Glutamatergic neuron (in vitro differentiated cells): ENCODE results near the gene ZNF526. TPM values are rescaled to one million over a fixed set of nuclear protein-coding genes. Genes with fewer than 3 reads are reported as not detected.

ENCODE experiments used
- DNase-seq: peaks from one replicate; pipeline ENCODE4 v3.0.0; 2022
- H3K27ac Mint-ChIP-seq: one replicate; pipeline ENCODE4 v1.8.0; 2020; ENCODE audit warnings: mild to moderate bottlenecking, mixed read lengths, inconsistent platforms; ENCODE audit not compliant: unreplicated experiment
- H3K27me3 Mint-ChIP-seq: one replicate; pipeline ENCODE4 v1.8.0; 2020; ENCODE audit warnings: mild to moderate bottlenecking, moderate library complexity, mixed read lengths, inconsistent platforms; ENCODE audit not compliant: unreplicated experiment
- H3K36me3 Mint-ChIP-seq: one replicate; pipeline ENCODE4 v1.8.0; 2020; ENCODE audit warnings: mild to moderate bottlenecking, mixed read lengths, inconsistent platforms; ENCODE audit not compliant: unreplicated experiment
- H3K4me1 Mint-ChIP-seq: one replicate; pipeline ENCODE4 v1.8.0; 2020; ENCODE audit warnings: mild to moderate bottlenecking, low read depth, mixed read lengths, inconsistent platforms; ENCODE audit not compliant: unreplicated experiment
- H3K4me3 Mint-ChIP-seq: one replicate; pipeline ENCODE4 v1.8.0; 2020; ENCODE audit warnings: mild to moderate bottlenecking, mixed read lengths, inconsistent platforms; ENCODE audit not compliant: unreplicated experiment
- H3K9me3 Mint-ChIP-seq: one replicate; pipeline ENCODE4 v1.8.0; 2020; ENCODE audit warnings: mild to moderate bottlenecking, moderate library complexity, mixed read lengths, inconsistent platforms; ENCODE audit not compliant: unreplicated experiment
- CTCF ChIP-seq: fragments of 200-600 bp; sonication (generic); IDR thresholded peaks from one replicate; pipeline ENCODE4 v1.5.0; 2021; ENCODE audit not compliant: partially characterized antibody, unreplicated experiment
- total RNA-seq: library from RNA; stranded (reverse); fragmentation: NEBNext Ultra II Directional; extraction: Animal tissue kit (Norgen Biotek cat#: 25700); gene quantifications from one replicate; pipeline ENCODE4 v1.2.1, GENCODE V29; 2021; ENCODE audit not compliant: unreplicated experiment

ZNF526 gene
- total RNA-seq, 1 donor from 2014 or later = 12.0 TPM

DNA sequence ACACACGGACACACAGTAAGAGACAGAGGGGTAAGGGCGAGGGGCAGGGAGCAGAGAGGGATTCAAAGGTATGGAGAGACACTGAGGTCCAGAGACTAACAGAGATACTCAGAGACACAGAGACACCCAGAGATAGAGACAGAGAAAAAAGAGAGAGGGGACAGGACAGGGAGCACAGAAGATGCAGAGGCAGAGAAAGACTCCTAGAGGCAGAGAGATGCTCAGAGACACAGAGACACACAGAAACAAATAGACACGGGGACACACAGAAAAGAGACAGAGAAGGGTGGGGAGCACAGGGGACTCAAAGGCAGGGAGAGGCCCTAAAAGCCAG is 42.5 kb upstream of the ZNF526 start:
- H3K27ac Mint-ChIP-seq = no peak overlapping the region
- TF ChIP-seq CTCF = no peak
- H3K27me3 Mint-ChIP-seq = peaks cover 21% of the 10 kb centered on the region
- peaks cover 23% of the 10 kb centered on the region for H3K9me3 Mint-ChIP-seq
- DNase-seq = no peak
- no peak overlapping the region for H3K4me3 Mint-ChIP-seq
- peaks cover 42% of the 10 kb centered on the region for H3K4me1 Mint-ChIP-seq
- H3K36me3 Mint-ChIP-seq = no peaks in the 10 kb centered on the region

DNA sequence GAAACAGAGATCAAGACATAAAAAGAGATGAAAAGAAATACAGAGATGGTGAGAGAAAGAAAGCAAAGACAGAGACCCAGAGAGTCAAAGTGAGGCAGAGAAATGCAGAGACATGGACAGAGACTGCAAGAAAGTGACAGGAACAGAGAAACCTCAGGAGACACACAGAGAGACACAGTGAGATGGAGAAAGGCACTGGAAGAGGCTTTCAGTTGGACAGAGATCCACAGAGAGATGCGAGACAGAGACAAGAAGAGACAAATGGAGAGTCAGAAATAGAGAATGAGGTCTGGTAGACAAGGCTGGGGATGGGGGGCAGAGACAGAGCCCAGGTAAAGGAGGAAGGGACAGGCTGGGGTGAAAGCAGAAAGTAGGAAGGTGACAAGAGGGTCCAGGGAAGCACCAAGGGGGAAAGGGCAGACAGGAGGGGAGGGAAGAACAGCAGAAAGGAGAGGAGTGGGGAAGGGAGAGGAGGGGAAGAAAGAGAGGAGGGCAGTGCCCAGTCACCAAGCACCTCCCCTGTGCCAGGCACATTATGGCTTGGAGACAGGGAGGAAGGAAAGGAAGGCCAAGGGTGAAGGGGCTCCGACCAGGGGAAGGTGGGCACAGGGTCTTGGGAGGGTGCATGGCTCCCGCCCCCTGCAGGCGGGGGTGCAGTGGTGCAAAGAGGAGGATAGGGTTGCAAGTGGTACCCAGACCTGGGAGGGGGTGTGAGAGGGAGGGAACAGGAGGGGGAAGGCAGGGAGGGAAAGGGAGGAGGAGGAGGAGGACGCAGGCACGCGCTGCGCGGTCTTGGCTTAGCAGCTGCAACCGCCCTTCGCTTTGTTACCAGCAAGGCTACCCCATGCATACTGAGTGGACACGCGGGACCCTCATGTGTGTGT is 41.1 kb upstream of the ZNF526 start:
- Mint-ChIP-seq H3K4me3 (peak overlapping the region; percentile 22), H3K9me3 (peaks cover 20% of the 10 kb centered on the region), H3K27ac (no peak overlapping the region), H3K36me3 (no peaks in the 10 kb centered on the region), H3K27me3 (peaks cover 21% of the 10 kb centered on the region), H3K4me1 (peaks cover 36% of the 10 kb centered on the region)
- DNase-seq = peak; percentile 76
- peak; percentile 77 for TF ChIP-seq CTCF

DNA sequence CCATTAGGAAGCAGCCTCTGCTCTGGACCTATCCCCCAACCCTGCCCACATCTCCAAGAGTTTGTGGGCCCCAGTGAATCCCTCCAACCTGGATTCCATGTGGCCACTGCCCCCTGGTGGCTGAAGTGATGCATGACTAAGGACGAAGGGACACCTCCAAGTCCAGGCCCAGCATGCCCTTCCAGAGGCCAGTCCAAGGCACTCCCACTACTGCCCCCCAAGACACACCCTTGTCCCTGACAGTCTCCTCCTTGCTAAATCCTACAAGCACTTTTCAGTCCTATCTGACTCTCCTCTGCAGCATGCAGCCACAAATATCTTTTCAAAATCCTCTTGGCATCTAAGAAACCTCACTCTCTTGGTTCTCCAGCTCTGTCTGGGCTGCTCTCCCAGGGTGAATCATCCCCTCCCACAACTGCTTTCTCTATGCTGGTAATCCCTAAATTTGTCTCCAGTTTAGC is 35.7 kb upstream of the ZNF526 start:
- peak overlapping the region; percentile 23 for H3K4me3 Mint-ChIP-seq
- peak; percentile 89 for DNase-seq
- TF ChIP-seq CTCF = peak; percentile 98
- H3K36me3 Mint-ChIP-seq = peaks cover 4% of the 10 kb centered on the region
- peaks cover 33% of the 10 kb centered on the region for H3K4me1 Mint-ChIP-seq
- peaks cover 13% of the 10 kb centered on the region for H3K27me3 Mint-ChIP-seq
- peaks cover 3% of the 10 kb centered on the region for H3K9me3 Mint-ChIP-seq
- H3K27ac Mint-ChIP-seq = peak overlapping the region; percentile 7

DNA sequence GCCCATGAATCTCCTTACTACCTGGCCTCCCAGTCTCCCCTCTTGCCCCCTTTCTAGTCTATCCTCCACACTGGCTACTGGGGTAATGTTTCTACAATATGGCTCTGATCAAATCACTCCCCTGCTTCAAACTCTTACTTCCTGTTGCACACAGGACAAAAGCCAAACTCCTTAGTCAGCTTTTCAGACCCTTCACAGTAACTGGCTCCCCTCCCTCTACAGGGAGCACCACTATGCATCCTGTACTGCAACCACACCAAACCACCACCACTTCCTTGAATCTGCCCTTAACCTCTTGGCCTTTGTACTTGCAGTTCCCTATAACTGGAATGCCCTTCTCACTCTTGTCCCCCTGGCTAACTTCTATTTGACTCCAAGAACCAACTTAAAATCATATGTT is 34.8 kb upstream of the ZNF526 start:
- Mint-ChIP-seq H3K4me3 (no peak overlapping the region), H3K27ac (no peak overlapping the region), H3K4me1 (peaks cover 26% of the 10 kb centered on the region), H3K27me3 (peaks cover 5% of the 10 kb centered on the region), H3K36me3 (peaks cover 4% of the 10 kb centered on the region), H3K9me3 (peaks cover 3% of the 10 kb centered on the region)
- no peak for DNase-seq
- TF ChIP-seq CTCF = no peak

DNA sequence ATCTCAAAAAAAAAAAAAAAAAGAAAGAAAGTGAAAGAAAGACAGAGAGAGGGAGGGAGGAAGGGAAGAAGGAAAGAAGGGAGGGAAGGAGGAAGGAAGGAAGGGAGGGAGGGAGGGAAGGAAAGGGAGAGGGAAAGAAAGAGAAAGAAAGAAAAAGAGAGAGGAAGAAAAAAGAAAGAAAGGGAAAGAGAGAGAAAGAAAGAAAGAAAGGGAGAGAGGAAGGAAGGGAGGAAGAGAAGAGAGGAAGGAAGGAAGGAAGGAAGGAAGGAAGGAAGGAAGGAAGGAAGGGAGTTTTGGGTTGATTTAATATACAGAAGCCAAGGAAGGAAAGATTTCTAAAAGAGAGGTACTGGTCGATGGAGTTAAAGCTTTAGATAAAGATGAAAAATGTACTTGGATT is 31.4 kb upstream of the ZNF526 start:
- Mint-ChIP-seq H3K27me3 (peaks cover 4% of the 10 kb centered on the region), H3K4me1 (peaks cover 14% of the 10 kb centered on the region), H3K36me3 (peaks cover 4% of the 10 kb centered on the region), H3K27ac (no peak overlapping the region), H3K9me3 (peaks cover 6% of the 10 kb centered on the region), H3K4me3 (no peak overlapping the region)
- no peak for DNase-seq
- no peak for TF ChIP-seq CTCF
